ENCODE measurements around the gene JAKMIP1.

JAKMIP1 gene

GRCh38 chr4:6038711-6039110 lies 161.6 kb downstream of the JAKMIP1 start:
- no peak for TF ChIP-seq CTCF (IDR thresholded peaks at IDR 0.05; ENCODE audit: low read depth, low read length)
- H3K4me3 ChIP-seq (ENCODE audit: low read depth, low read length), result no peak overlapping the region
- in situ Hi-C loops (cut with HindIII; ENCODE audit: low sequenced_read_pairs), result no loop called here
- no peak for DNase-seq (ENCODE audit: low read depth, low spot score)

GRCh38 chr4:6035786-6036185 lies 164.6 kb downstream of the JAKMIP1 start:
- H3K4me3 ChIP-seq (ENCODE audit: low read depth, low read length), result no peak overlapping the region
- TF ChIP-seq CTCF (IDR thresholded peaks at IDR 0.05; ENCODE audit: low read depth, low read length), result no peak
- in situ Hi-C loops (cut with HindIII; ENCODE audit: low sequenced_read_pairs), result no loop called here
- no peak for DNase-seq (ENCODE audit: low read depth, low spot score)

- in situ Hi-C loops (cut with HindIII; ENCODE audit: low sequenced_read_pairs), result no loop called here
- no peak for TF ChIP-seq CTCF (IDR thresholded peaks at IDR 0.05; ENCODE audit: low read depth, low read length)
Measured at GRCh38 chr4:6033381-6033780, 167.0 kb downstream of the JAKMIP1 start.

GRCh38 chr4:6032249-6033244 lies 167.8 kb downstream of the JAKMIP1 start:
- in situ Hi-C loops (cut with HindIII; ENCODE audit: low sequenced_read_pairs), result no loop called here
- DNase-seq (ENCODE audit: low read depth, low spot score), result no peak
- no peak overlapping the region for H3K4me3 ChIP-seq (ENCODE audit: low read depth, low read length)
- TF ChIP-seq CTCF (IDR thresholded peaks at IDR 0.05; ENCODE audit: low read depth, low read length), result no peak

More at GRCh38 chr4:6033381-6033780, 167.0 kb downstream of the JAKMIP1 start:
- no peak for DNase-seq (ENCODE audit: low read depth, low spot score)
- H3K4me3 ChIP-seq (ENCODE audit: low read depth, low read length), result no peak overlapping the region

- no peak for DNase-seq (ENCODE audit: low read depth, low spot score)
- in situ Hi-C loops (cut with HindIII; ENCODE audit: low sequenced_read_pairs), result no loop called here
- no peak for TF ChIP-seq CTCF (IDR thresholded peaks at IDR 0.05; ENCODE audit: low read depth, low read length)
- no peak overlapping the region for H3K4me3 ChIP-seq (ENCODE audit: low read depth, low read length)
Measured at GRCh38 chr4:6031846-6032245, 168.5 kb downstream of the JAKMIP1 start.

GRCh38 chr4:6030679-6031078 lies 169.7 kb downstream of the JAKMIP1 start:
- no peak overlapping the region for H3K4me3 ChIP-seq (ENCODE audit: low read depth, low read length)
- in situ Hi-C loops (cut with HindIII; ENCODE audit: low sequenced_read_pairs), result no loop called here
- no peak for DNase-seq (ENCODE audit: low read depth, low spot score)
- no peak for TF ChIP-seq CTCF (IDR thresholded peaks at IDR 0.05; ENCODE audit: low read depth, low read length)
